SK-N-SH (cell line): ENCODE data around the gene ADAMTS2. TPM values are rescaled to one million over a fixed set of nuclear protein-coding genes. Genes with fewer than 3 reads are reported as not detected.

Experiments
- CTCF ChIA-PET: fragments of 300-600, 350-600 bp; formaldehyde crosslinking; extraction: SDS; loops from one replicate; lab custom pipeline; 2021; lab: Yijun Ruan, JAX
- POLR2A ChIA-PET: fragments of 350-600 bp; sonication (Branson Sonifier 250); formaldehyde crosslinking; extraction: SDS; loops from one replicate; lab custom pipeline; 2020; ENCODE audit warnings: antibody characterized with exemption, inconsistent platforms; lab: Yijun Ruan, JAX
- DNase-seq: peaks from one replicate; pipeline ENCODE4 v3.0.0; 2012
- H2AFZ ChIP-seq: fragments of 200-600 bp; sonication (generic); 2 replicates; pipeline ENCODE4 v1.8.1; 2016; ENCODE audit warnings: antibody characterized with exemption, mild to moderate bottlenecking, low read depth
- H3F3A ChIP-seq: fragments of 200-600 bp; sonication (generic); replicated peaks from 2 replicates; pipeline ENCODE3; 2016; ENCODE audit warnings: antibody characterized with exemption, mild to moderate bottlenecking; ENCODE audit not compliant: insufficient read depth
- H3K27ac ChIP-seq, 2 experiments: fragments of 200-500 bp in 1 of 2; fragments of 200-600 bp in 1 of 2; sonication (Bioruptor generic) in 1 of 2; sonication (generic), shearing (Covaris generic) in 1 of 2; 2 replicates each; pipeline versions ENCODE4 v1.5.1 to v1.6.1; 2014 to 2016; ENCODE audit warnings: low read depth in 2 of 2, inconsistent platforms in 1 of 2, low read length in 1 of 2, mild to moderate bottlenecking in 1 of 2, mixed read lengths in 1 of 2
- H3K27me3 ChIP-seq: fragments of 200-600 bp; sonication (generic), shearing (Covaris generic); 2 replicates; pipeline ENCODE4 v1.6.1; 2016; ENCODE audit warnings: mixed run types; ENCODE audit not compliant: insufficient read depth
- H3K36me3 ChIP-seq, 2 experiments: fragments of 200-500 bp in 1 of 2; fragments of 200-600 bp in 1 of 2; sonication (Bioruptor generic) in 1 of 2; sonication (generic) in 1 of 2; replicated peaks in 1 of 2; 2 replicates each; pipeline versions ENCODE3 to v1.5.1; 2014 to 2016; ENCODE audit warnings: low read length in 1 of 2, mild to moderate bottlenecking in 1 of 2; ENCODE audit not compliant: insufficient read depth in 2 of 2, control insufficient read depth in 1 of 2
- H3K4me1 ChIP-seq, 2 experiments: fragments of 200-500 bp in 1 of 2; fragments of 200-600 bp in 1 of 2; sonication (Bioruptor generic) in 1 of 2; sonication (generic), shearing (Covaris generic) in 1 of 2; 2 replicates each; pipeline versions ENCODE4 v1.5.1 to v1.6.1; 2014 to 2016; ENCODE audit warnings: low read depth in 1 of 2, low read length in 1 of 2, mixed run types in 1 of 2; ENCODE audit not compliant: insufficient read depth in 2 of 2, control insufficient read depth in 1 of 2
- H3K4me2 ChIP-seq: fragments of 200-600 bp; sonication (generic), shearing (Covaris generic); 2 replicates; pipeline ENCODE4 v1.6.1; 2017; ENCODE audit warnings: mixed run types
- H3K4me3 ChIP-seq, 2 experiments: fragments of 200-500 bp in 1 of 2; fragments of 200-600 bp in 1 of 2; sonication (Bioruptor generic) in 1 of 2; sonication (generic), shearing (Covaris generic) in 1 of 2; 2 replicates each; pipeline versions ENCODE4 v1.5.1 to v1.8.1; 2014 to 2016; ENCODE audit warnings: low read depth in 2 of 2, inconsistent platforms in 1 of 2, low read length in 1 of 2, mild to moderate bottlenecking in 1 of 2, mixed read lengths in 1 of 2, moderate library complexity in 1 of 2
- H3K79me2 ChIP-seq: fragments of 200-600 bp; sonication (generic); 2 replicates; pipeline ENCODE4 v1.8.1; 2017; ENCODE audit warnings: mild to moderate bottlenecking; ENCODE audit not compliant: insufficient read depth
- H3K9ac ChIP-seq: fragments of 200-600 bp; sonication (generic); 2 replicates; pipeline ENCODE4 v1.6.1; 2017; ENCODE audit warnings: mixed run types
- H3K9me2 ChIP-seq: fragments of 200-600 bp; sonication (generic); 2 replicates; pipeline ENCODE4 v1.6.1; 2017; ENCODE audit warnings: mixed run types
- H3K9me3 ChIP-seq: fragments of 200-600 bp; sonication (generic); 2 replicates; pipeline ENCODE4 v1.6.1; 2017; ENCODE audit warnings: mixed run types, mild to moderate bottlenecking, moderate library complexity
- H4K20me1 ChIP-seq: fragments of 200-600 bp; sonication (generic); 2 replicates; pipeline ENCODE4 v1.6.1; 2017; ENCODE audit warnings: mild to moderate bottlenecking, mixed run types; ENCODE audit not compliant: insufficient read depth
- EP300 ChIP-seq, 2 experiments: IDR thresholded peaks; 2 replicates each; pipeline versions ENCODE4 v1.4.0 to v1.6.1; 2012; ENCODE audit warnings: borderline replicate concordance in 1 of 2, low read depth in 1 of 2, low read length in 1 of 2
- FOXM1 ChIP-seq: IDR thresholded peaks from 2 replicates; pipeline ENCODE4 v1.4.0; 2012; ENCODE audit warnings: low read depth, mild to moderate bottlenecking
- GABPA ChIP-seq: IDR thresholded peaks from 2 replicates; pipeline ENCODE4 v1.4.0; 2012; ENCODE audit warnings: low read depth, mild to moderate bottlenecking
- GATA2 ChIP-seq: sonication (generic); formaldehyde crosslinking; IDR thresholded peaks from 2 replicates; pipeline ENCODE4 v1.5.0; 2020; ENCODE audit warnings: mild to moderate bottlenecking, missing genetic modification reagents
- PBX3 ChIP-seq: IDR thresholded peaks from 2 replicates; pipeline ENCODE4; 2012
- POLR2AphosphoS5 ChIP-seq: IDR thresholded peaks from 2 replicates; pipeline ENCODE4 v1.6.1; 2012; ENCODE audit warnings: low read depth, low read length
- RCOR1 ChIP-seq: fragments of 150-350 bp; IDR thresholded peaks from 2 replicates; pipeline ENCODE4 v1.6.1; 2017; ENCODE audit warnings: antibody characterized with exemption, low read length
- RFX5 ChIP-seq: IDR thresholded peaks from 2 replicates; pipeline ENCODE4 v1.6.1; 2012; ENCODE audit warnings: mild to moderate bottlenecking, improper control_type of control experiment, low read length
- SMC3 ChIP-seq: IDR thresholded peaks from 2 replicates; pipeline ENCODE4 v1.6.1; 2012; ENCODE audit warnings: low read depth, low read length, improper control_type of control experiment
- WGBS: methylation state at CpG from one replicate; pipeline ENCODE4 v1.1.6; 2017; ENCODE audit warnings: low lambda C conversion rate; 5-methylcytosine and 5-hydroxymethylcytosine counted together
- polyA plus RNA-seq, 3 experiments: library from polyadenylated mRNA; depleted of rRNA; stranded (reverse); fragments of >200 nt; gene quantifications; 2 replicates each; pipeline ENCODE4 v1.2.3, GENCODE V29; 2012
- TF ChIP-seq, protein P1 (sequence below): fragments of 200-600 bp; sonication (generic); IDR thresholded peaks from 2 replicates; pipeline ENCODE4 v1.6.1; 2017; ENCODE audit warnings: antibody characterized with exemption, mild to moderate bottlenecking, moderate library complexity
- TF ChIP-seq, protein P2 (sequence below): fragments of 150-350 bp; IDR thresholded peaks from 2 replicates; pipeline ENCODE4 v1.6.1; 2017; ENCODE audit warnings: antibody characterized with exemption, low read length, low read depth, borderline replicate concordance

The ADAMTS2 gene
- polyA plus RNA-seq, 1 of the 3 experiments (the other 2 are of a cell fraction), result 0.12 TPM

GRCh38 chr5:179192185-179192890 lies 152.9 kb downstream of the ADAMTS2 start:
- Histone ChIP-seq H3K4me1 (peaks cover 0 to 53% of the 10 kb centered on the region in 2 experiments; a peak in 1 of 4 replicates), H3K4me2 (no peak overlapping the region), H3K9me2 (no peaks in the 10 kb centered on the region), H2AFZ (no peak overlapping the region), H4K20me1 (no peaks in the 10 kb centered on the region), H3K9me3 (no peaks in the 10 kb centered on the region), H3K27me3 (no peaks in the 10 kb centered on the region), H3K9ac (no peak overlapping the region), H3K27ac (peak overlapping the region in 1 of 2 experiments; percentile 81; a peak in 2 of 4 replicates), H3K4me3 (no peak overlapping the region), H3K36me3 (no peaks in the 10 kb centered on the region), H3K79me2 (no peaks in the 10 kb centered on the region), H3F3A (no peaks in the 10 kb centered on the region)
- ChIA-PET CTCF (interaction anchor here (0.9 to 3.1 kb wide), 5 partner anchors 21 to 131 kb away, joined by 3 to 17 read pairs (median 4); no protein-coding TSS in a partner anchor), POLR2A (no interaction called here)
- TF ChIP-seq, protein P1, sequence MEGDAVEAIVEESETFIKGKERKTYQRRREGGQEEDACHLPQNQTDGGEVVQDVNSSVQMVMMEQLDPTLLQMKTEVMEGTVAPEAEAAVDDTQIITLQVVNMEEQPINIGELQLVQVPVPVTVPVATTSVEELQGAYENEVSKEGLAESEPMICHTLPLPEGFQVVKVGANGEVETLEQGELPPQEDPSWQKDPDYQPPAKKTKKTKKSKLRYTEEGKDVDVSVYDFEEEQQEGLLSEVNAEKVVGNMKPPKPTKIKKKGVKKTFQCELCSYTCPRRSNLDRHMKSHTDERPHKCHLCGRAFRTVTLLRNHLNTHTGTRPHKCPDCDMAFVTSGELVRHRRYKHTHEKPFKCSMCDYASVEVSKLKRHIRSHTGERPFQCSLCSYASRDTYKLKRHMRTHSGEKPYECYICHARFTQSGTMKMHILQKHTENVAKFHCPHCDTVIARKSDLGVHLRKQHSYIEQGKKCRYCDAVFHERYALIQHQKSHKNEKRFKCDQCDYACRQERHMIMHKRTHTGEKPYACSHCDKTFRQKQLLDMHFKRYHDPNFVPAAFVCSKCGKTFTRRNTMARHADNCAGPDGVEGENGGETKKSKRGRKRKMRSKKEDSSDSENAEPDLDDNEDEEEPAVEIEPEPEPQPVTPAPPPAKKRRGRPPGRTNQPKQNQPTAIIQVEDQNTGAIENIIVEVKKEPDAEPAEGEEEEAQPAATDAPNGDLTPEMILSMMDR, result no peak
- peak; percentile 84 for TF ChIP-seq GATA2 (CRISPR knock-in tag)
- TF ChIP-seq, protein P2, sequence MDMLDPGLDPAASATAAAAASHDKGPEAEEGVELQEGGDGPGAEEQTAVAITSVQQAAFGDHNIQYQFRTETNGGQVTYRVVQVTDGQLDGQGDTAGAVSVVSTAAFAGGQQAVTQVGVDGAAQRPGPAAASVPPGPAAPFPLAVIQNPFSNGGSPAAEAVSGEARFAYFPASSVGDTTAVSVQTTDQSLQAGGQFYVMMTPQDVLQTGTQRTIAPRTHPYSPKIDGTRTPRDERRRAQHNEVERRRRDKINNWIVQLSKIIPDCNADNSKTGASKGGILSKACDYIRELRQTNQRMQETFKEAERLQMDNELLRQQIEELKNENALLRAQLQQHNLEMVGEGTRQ, result no peak
- TF ChIP-seq RCOR1, result peak; percentile 59; the same call in 1 of the 2 replicates
- TF ChIP-seq EP300 (IDR thresholded peaks at IDR 0.05; ENCODE audit: borderline replicate concordance in 1 of 2, low read depth in 1 of 2, low read length in 1 of 2), result peak in 1 of 2 experiments; percentile 27; a peak in 1 of 4 replicates
- no peak for TF ChIP-seq GABPA
- TF ChIP-seq PBX3, result no peak
- no peak for TF ChIP-seq RFX5
- TF ChIP-seq FOXM1, result no peak
- TF ChIP-seq POLR2AphosphoS5, result no peak
- no peak for TF ChIP-seq SMC3
- DNase-seq, result peak; percentile 85
- WGBS, result 40% methylated on average over 14 of the region's 20 CpGs
